HG03103 (cell line): ENCODE measurements around the gene ATXN7L2.

Source experiments
- ATAC-seq: cut with Tn5 transposase; IDR thresholded peaks from one replicate; pipeline ENCODE4 v1.9.1; 2021; ENCODE audit warnings: low read depth; ENCODE audit not compliant: unreplicated experiment

The ATXN7L2 gene

DNA sequence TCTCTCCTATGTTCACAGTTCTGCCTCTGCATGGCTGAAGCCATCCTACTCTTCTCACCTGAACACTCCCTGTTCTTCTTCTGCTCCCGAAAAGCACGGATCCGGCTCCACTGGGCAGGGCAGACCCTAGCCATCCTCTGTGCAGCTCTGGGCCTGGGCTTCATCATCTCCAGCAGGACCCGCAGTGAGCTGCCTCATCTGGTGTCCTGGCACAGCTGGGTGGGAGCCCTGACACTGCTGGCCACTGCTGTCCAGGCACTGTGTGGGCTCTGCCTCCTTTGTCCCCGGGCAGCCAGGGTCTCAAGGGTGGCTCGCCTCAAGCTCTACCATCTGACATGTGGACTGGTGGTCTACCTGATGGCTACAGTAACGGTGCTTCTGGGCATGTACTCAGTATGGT is 12.0 kb downstream of the ATXN7L2 start:
- ATAC-seq, result no peak

DNA sequence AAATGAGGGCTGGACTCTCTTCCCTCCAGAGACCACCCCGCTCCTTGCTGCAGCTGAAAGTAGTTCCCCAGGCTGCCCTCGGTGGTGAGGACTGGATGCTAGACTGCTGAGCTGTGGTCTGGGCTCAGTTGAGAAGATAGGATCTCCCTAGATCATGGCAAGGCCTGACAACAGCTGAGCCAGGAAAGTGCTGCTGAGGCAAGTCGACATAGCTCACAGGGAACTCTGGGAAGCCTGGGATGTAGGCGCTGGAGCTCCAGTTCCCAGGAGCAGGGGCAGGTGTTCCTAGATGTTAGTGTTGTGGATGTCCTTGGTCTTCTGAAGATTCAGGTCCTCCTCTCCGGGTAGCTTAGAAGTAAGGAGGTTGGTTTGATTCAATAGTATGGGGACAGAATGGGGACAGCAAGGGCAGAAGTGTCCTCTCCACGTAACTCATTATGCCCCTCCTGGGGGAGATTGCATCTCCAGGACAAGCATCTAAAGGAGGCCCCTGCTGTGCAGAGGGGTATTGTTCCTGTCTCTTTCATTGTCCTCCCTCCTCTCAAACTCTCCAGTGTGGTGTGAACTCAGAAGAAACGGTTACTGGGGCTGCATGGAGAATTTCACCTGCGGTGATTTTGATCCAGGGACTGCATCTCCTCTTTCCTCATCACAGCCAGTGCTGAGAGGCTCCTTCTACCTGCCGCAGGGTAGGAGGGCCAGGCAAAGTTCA is 13.9 kb downstream of the ATXN7L2 start:
- no peak for ATAC-seq

DNA sequence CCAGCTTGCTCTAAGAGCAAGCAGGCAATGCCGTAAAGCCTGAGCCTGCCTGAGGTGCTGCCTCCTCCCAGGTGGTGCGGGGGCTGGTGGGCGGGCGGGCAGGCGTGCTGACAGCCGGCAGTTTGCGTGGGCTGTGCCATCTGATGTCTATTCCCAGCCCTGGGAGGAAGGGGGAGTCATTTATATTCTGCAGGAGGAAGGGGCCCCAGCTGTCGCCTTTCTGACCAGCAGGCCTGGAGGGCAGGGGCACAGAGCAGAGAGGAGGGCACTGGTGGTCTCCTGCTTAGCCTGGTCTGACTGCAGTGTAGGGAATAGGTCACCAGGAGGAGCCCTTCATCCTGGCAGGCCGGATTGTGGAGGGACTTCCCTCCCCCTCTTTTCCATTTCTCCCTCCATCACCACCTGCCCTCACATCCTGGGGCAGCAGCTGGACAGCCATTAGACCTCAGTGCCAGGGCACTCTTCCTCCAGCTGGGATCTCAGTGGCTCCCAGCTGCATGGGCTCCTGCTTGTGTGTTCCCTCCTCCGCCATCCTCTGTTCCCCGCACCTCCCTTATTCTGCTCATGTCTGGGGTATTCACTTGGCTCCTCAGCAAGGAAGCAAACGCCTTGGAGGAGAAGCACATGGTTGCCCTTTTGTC is 14.6 kb downstream of the ATXN7L2 start:
- ATAC-seq, result no peak

DNA sequence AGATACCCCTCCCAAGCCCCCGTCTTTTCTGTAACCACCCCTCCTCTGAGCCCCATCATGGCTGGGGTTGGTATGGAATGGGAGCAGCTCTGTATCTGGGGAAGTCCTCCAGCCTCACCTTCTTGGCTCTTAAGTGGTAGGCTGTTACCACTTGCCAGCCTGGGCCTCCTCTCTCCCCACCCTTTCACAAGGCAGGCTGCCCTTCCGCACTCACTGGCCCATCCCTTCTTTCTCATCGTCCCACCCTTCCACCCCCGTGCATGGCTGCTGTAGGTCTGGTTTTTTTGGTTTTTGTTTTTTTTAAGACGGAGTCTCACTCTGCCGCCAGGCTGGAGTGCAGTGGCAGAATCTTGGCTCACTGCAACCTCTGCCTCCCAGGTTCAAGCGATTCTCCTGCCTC is 15.4 kb downstream of the ATXN7L2 start:
- no peak for ATAC-seq

DNA sequence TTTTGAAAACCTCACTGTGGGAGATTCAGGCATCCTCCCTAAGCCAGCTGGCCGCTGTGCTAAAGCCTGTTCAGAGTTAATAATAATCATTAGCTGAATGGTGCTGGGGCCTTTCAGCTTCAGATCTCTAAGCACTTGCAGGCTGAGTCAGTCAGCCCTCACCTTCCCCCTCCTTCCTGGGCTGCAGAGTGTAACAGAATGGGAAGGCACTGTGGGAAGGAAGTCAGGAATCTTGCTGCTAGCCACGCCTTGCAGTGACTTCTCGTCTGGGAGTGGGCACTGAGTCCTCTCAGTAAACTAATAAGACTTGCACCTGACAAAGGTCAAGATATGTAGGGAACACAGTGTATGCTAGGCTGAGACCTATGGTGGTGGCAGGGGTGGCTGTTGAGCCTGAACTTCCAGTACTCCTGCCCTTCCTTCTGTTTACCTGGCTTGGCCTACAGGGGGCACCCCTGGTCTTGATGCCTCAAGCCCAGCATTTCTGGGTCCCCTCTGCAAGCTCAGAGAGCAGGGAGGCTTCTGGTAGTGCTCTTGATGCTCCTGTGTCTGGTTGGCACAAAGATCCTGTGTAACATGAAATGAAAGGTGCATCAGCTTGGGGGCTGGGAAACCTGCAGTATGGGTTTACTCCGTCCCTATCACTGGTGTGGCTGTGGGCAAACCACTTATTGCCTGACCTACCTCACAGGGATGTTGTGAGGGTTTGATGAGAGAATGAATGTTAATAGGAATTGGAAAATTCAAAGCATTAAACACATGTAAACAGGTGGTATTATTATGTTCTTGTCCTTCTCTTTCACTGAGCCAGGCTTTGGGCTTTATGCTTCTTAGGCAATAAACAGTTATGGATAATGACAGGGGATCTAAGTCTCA is 16.2 kb downstream of the ATXN7L2 start:
- no peak for ATAC-seq

DNA sequence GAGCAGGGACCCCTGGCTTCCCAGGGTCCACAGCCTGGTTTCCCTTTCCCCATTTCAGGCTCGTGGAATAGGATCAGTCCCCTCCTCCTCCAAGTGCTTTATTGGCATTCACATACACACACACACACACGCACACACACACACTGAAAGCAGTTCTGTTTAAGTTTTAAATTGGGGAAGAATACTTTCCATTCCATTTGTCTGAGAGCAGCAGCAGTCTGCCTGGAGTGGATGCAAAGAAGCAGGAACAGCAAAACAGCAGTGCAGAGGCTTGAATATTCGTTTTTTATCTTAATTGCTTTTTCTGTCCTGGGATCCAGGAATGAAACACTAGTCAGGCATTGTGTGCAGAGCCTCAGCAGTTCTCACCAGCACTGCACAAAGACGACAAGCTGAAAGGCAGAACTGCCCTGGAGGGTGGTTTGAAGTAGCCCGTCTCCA is 17.3 kb downstream of the ATXN7L2 start:
- ATAC-seq, result no peak

DNA sequence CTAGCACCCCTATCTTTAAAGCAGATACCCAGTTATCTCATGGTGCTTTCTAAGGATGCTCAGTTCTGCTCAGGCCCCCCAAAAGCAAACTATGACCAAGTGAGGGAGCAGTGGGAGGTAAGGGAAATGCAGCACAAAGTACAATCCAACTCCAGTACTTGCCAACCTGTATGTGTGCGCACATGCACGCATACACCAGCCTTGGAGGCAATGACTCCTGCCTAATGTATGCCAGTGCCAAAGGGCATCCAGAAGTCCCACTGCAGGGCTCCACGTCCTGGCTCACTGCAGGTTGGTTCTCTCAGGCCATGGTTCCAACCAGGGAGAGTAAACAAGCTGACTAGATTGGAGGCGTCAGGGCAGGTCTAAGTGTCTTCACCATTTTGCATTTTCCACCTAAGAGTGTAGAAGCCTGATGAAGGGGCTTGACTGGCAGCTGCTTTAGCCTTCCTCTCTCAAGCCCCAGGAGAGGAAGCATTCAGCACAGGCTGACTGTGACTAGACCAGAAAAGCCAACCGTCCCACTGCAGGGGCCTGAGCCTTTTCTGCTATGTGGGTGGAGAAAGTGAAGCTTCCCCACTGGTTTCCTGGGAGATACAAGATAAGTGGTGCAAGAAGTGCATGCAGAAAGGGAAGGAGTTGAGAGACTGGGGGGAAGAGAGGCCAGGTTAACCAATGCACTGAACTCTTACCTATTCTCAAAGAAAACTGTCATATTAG is 18.1 kb downstream of the ATXN7L2 start:
- no peak for ATAC-seq

DNA sequence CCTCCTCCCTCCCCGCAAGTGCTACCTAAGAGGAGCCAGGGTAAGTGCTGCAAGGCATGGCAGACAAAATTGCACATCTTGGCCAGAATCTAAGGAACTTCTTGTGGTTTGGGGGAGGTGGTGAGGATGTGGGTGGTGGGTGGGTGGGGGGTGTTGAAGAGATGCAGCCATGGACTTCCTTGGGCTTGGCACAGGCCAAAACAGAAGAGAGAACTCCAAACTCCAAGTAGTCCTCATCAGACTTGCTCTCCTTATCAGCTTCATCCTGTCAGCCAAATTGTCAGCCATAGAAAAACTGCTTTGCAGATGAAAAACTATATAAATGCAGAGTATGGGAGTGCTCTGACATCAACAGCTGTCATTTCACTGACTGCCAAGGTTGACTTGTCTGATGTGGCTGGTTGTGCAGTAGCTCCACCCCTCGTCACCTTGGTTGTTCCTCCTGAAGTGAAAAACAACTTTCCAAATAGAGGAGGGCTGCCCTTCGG is 18.7 kb downstream of the ATXN7L2 start:
- ATAC-seq, result no peak

DNA sequence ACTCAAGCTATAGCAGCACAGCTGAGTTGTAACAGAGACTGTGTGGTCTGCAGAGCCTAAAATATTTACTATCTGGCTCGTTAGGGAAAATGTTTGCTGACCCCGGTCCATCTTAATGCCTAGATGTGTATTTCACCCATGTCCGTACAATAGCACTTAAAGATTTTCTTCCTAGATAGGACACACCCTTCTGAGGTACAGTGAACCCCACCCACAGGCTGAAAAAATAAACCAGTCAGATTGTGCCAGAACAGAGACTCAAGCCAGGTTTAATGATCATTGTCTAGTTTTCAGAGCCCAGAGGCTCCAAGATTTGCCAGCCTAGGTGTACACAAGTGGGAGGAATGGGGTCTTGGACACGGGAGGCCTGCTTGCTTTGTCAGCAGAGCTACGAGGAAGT is 20.2 kb downstream of the ATXN7L2 start:
- no peak for ATAC-seq

DNA sequence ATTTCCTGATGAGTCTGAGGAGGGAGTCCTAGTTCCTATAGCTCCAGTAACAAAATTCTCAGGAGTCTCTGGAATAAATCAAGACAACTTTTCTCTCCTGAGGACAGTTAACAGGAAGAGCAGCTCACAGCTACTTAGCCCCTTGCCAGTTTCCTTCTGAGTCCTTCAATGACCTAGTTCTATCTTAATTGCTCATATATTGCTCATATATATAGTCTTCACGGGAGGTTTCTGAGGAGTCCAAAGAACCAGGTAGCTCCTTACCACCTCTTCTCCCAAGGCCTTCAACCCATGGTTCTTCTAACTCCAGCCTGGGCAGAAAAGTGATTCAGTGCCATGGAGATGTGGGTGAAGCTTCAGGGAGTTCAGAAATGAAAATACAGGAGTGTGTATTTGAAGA is 21.3 kb downstream of the ATXN7L2 start:
- ATAC-seq, result no peak

DNA sequence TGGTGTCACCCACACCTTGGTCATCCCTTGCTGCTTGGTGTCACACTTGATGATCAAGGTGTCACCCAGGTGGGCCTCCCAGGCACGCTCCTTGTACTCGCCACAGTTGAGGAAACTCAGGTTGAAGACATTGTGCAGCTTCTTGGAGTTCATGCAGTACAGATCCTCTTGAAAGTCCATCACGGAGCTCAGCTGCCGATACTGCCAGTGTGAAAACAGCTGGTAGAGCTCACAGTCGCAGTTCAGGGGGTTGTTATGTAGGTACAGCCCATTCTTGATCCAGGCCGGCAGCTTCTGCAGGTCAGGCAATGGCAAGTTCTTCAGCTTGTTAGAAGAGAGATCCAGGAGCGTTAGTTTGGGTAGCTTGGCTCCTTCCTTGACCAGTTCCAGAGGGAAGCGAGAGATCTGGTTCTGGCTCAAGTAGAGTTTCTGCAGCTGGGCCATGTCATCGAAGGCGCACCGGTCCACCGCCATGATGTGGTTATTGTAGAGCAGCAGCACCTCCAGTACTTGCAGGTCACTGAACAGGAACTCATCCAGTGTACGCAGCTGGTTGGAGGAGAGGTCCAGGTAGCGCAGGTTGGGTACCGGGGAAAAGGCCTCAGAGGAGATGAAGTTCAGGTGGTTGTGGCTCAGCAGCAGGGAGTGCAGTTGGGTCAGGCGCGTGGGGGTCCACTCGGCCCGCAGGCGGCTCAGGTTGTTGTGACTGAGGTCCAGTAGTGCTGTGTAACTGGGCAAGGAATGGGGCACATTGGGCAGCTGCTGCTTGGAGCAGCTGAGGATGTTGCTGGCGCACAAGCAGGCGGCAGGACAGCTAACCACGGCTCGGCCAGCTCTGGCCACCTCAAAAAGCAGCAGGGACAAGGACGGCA is 24.5 kb downstream of the ATXN7L2 start:
- no peak for ATAC-seq

DNA sequence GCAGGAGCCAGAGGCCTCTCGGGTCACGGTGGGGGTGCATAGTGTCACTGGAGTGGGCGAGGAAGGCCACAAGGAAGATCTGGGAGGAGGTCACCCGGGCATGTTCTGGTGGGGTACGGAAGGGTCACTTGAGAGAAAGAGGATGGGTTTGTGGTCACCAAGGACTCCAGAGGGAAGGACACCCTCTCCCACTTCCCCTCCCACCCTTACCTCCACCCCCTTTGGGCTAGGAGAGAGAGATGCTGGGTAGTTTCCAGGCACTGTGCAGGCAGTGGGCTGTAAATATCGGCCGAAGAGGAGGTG is 25.1 kb downstream of the ATXN7L2 start:
- ATAC-seq, result no peak

DNA sequence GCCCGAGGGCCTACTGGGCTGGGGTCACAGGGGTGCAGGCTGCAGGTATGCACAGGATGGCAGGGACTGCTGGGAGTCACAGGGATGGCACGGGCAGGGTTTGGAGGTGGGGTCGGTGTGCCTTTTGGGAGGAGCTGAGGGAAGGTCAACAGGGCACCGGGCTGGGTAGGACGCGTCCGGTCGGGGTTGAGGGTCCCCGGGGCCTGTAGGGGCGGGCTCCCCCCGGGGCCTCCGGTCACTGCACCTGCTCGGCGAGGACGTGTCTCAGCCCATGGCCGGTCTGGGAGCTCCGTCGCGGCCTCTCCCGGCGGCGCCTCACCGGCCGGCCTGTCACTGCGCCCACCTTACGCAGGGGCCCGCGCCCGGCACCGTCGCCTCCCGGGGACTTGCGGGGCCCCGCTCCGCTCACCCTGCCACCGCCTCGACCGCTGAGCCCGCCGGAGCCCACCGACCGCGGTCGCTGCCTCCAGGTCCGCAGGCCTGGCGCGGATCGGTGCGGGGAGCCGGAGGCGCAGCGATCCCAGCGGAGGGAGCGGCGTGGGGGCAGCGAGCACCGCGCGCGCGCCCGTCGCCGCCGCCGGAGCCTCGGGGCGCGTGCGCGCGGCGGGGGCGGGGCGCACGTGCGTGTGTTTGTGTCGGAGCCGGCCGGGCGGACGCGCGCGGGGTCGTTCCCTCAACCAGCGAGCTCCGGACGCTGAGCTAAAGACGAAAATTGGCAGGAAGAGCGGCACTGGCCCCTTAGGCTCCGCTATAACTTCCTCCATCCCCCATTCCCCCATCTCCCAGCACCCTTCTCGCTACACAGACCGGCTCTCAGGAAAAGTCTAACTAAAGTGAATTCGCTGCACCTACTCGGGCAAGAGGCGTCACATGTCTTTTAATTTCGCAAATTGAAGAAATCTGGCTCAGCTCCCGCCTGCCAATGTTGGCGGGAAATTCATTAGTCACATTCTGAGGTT is 25.8 kb downstream of the ATXN7L2 start, which contains the start of gene AMIGO1:
Gene AMIGO1, minus strand, starts transcription at position 552 of the 959 bp plus-strand sequence. CDS start 815 bp downstream, outside the sequence.
- ATAC-seq, result no peak

DNA sequence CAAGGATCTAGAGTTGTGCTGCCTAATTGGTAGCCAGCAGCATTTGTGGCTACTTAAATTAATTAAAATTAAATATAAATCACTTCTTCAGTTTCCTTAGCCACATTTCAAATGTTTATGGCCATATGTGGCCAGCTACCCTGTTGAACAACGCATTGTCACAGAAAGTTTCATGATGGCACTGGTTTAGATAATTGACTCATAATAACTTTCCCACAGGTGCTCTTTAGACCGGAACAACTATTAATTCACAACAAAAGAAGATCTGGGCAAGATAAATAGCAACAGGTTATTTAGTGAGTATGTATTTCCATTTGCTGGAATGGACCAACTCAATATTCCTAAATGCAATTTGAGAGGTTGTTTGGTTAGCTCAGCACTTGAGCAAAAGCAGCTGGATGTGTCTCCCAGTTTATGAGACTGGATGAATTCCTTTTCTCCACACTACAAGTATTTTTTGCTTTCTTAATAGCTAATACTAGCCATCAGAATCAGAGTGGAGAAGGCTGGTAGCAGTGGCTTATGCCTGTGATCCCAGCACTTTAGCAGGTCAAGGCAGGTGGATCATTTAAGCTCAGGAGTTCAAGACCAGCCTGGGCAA is 29.5 kb downstream of the ATXN7L2 start:
- no peak for ATAC-seq

DNA sequence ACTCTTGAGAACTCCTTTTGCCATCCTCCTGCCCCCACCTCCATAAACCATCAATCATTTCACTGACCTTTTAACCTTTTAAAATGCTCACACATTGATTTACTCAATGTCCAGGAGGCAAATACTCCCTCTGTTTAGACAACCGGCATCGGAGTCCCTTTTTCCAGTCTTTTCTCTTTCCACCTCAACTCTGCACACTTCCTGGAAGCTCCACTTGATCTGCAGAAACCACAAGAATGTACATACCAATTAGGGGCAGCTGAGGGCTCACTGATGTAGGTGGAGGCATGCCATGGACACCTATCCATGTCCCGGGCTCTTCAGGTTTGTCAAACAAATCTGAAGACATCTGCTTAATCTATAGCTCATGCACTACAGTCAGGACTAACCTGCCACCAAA is 31.1 kb downstream of the ATXN7L2 start:
- no peak for ATAC-seq

DNA sequence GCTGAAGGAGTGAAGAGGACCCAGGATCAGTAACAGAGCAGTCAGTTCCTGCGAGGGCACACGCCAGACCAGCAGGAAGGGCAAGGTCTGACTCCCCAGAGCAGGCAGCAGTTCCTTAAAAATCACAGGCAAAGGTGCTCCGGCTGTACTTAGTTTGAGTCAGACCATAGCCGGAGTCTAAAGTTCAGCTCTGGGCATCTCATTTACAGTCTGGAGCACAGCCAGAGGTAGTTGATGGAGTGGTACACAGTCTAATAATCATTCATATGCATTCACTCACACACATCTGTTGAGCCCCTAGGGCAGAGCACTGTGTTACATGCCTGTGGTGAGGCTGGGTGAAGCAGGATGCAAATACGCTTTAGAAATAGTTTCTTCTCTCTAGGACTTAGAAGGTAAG is 33.2 kb downstream of the ATXN7L2 start:
- ATAC-seq, result no peak

DNA sequence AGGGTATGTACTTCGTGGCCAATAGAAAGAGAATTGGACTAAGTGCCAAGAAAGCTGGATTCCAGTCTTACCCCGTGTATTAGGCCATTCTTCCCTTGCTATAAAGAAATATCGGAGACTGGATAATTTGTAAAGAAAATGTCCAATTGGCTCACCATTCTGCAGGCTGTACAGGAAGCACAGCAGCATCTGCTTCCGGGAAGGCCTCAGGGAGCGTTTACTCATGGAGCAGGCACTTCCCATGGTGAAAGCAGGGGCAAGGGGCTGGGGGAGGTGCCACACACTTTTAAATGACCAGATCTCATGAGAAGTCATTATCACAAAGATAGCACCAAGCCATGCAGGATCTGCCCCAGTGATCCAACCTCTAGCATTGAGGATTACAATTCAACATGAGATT is 33.6 kb downstream of the ATXN7L2 start:
- ATAC-seq, result no peak
